T-helper 1 cell treated with Interleukin-12 subunit alpha and Interleukin-12 subunit beta and Interleukin-4 antibody, amounts not matched to agents 30 μg/mL and 1 μg/mL, for 36 hours (primary cell): ENCODE measurements around the gene NOM1.
"Not testable (repeated sequence)": the region's sequence is repeated elsewhere in the genome, so short reads cannot be mapped to it uniquely, and the experiment has no call there.

Source experiments
- H3K27ac Mint-ChIP-seq: one replicate; pipeline ENCODE4 v1.8.0; 2021; ENCODE audit warnings: mild to moderate bottlenecking, mixed read lengths
- H3K27me3 Mint-ChIP-seq: one replicate; pipeline ENCODE4 v1.8.0; 2021; ENCODE audit warnings: low read depth, mixed read lengths
- H3K36me3 Mint-ChIP-seq: one replicate; pipeline ENCODE4 v1.8.0; 2021; ENCODE audit warnings: low read depth, mixed read lengths
- H3K4me1 Mint-ChIP-seq: one replicate; pipeline ENCODE4 v1.8.0; 2021; ENCODE audit warnings: low read depth, mixed read lengths
- H3K4me3 Mint-ChIP-seq: one replicate; pipeline ENCODE4 v1.8.0; 2021; ENCODE audit warnings: mild to moderate bottlenecking, moderate library complexity, mixed read lengths
- H3K9me3 Mint-ChIP-seq: one replicate; pipeline ENCODE4 v1.8.0; 2021; ENCODE audit warnings: mixed read lengths

The NOM1 gene

DNA sequence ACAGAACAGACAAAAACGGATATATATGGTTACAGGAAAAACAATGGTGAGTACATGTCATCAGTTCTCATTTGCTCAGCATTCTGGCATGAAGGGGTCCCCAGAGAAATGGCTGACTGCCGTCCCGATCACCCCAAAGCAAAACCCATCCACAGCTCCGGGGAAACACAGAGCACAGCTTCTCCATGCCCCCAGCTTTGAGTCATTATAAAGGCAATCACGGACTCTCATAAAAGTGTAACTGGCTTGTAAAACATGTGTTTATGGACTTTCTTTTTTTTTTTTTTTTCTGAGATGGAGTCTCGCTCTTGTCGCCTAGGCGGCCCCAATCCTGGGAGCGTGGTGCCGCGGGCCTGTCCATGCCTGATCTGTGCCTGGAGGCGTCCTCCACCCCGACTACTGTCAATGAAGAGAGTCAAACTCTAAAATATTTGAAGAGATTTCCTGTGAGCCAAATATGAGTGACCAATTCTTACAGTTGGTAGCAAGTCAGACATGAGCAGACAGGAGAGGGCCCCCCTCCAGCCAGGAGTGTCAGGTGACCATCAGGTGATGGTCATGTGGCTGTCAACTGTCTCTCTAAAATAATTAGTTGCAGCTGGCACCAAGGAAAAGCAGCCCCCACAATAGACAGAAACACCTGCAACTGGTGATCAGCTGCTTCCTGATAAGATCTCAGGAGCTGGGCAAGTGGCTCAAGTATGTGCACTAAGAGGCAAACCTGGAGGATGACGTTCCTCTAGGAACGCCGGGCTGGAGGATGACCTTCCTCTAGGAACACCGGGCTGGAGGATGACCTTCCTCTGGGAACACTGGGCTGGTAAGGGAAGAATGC is 21.7 kb upstream of the NOM1 start:
- H3K27ac Mint-ChIP-seq: no peak overlapping the region
- H3K36me3 Mint-ChIP-seq: peaks cover 2% of the 10 kb centered on the region
- H3K4me3 Mint-ChIP-seq: no peak overlapping the region
- H3K9me3 Mint-ChIP-seq: peaks cover 2% of the 10 kb centered on the region
- H3K4me1 Mint-ChIP-seq: peaks cover 45% of the 10 kb centered on the region
- H3K27me3 Mint-ChIP-seq: peaks cover 52% of the 10 kb centered on the region

DNA sequence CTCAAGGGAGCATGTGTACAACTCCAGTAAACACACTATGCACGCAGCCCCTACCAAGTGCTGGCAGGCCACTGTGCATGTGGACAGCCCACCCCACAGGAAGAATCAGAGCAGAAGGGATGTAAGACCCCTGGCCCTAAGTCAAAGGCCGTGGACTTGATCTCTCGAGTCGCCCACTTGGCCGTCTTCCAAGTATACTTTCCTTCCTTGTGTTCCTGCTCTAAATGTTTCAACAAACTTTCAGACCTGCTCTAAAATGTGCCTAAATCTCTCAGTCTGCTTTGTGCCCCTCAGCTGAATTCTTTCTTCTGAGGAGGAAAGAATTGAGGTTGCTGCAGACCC is 21.1 kb upstream of the NOM1 start:
- peaks cover under 1% of the 10 kb centered on the region for H3K36me3 Mint-ChIP-seq
- H3K27ac Mint-ChIP-seq: no peak overlapping the region
- H3K27me3 Mint-ChIP-seq: peaks cover 48% of the 10 kb centered on the region
- H3K4me3 Mint-ChIP-seq: no peak overlapping the region
- H3K4me1 Mint-ChIP-seq: peaks cover 40% of the 10 kb centered on the region
- peaks cover under 1% of the 10 kb centered on the region for H3K9me3 Mint-ChIP-seq

DNA sequence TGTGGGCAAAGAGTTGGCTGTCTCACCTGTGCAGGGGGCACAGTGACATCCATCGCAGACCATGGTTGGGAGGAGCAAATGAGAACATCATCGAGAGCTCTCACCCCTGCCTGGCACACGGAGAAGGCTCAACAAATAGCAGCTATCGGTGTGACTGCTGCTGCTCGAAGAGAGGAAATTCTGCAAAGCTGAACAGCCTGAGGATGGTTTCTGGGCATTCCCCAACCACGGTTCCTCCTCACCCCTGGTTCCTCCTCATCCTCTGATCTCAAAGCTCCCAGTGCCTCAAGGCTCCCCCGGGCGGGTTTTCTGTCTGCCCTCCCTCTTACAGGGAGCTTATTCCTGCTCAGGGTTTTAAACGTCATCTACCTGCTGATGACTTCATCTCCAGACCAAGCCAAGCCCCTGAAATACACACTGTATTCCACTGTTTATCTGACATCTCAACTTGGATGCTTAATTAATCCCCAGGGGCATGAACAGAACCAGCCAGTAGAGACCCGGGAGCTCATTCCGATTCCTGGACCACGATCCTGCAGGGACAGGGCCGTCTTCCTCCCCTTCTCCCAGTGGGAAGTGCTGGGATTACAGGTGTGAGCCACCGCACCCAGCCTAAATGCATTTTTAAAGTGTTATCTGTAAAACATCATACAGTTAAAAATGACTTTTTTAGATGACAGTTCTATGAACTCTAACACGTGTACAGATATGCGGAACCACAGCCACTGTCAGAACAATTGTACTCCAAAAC is 19.5 kb upstream of the NOM1 start:
- H3K4me3 Mint-ChIP-seq: peak overlapping the region; percentile 40
- peak overlapping the region; percentile 59 for H3K27ac Mint-ChIP-seq
- H3K27me3 Mint-ChIP-seq: peaks cover 38% of the 10 kb centered on the region
- peaks cover 31% of the 10 kb centered on the region for H3K4me1 Mint-ChIP-seq
- no peaks in the 10 kb centered on the region for H3K9me3 Mint-ChIP-seq
- H3K36me3 Mint-ChIP-seq: no peaks in the 10 kb centered on the region

DNA sequence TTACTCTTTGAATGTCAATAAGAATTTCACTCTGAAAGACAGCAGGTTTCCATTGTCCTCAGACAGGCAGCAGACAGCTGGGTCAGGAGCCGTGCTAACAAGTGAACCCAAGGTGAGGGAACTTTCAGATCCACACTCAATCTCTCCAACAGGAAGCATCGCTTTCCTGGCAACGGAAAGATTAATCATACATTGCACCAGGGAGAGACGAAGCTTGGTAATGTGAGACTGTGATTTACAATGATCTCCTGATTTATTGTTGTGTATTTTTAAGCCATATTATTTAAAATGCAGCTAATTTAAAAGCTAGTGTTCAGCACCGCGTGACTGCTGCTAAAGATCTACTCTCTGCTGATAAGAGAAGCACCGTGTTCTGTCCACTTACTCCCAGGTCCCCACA is 17.5 kb upstream of the NOM1 start:
- Mint-ChIP-seq H3K9me3 (no peaks in the 10 kb centered on the region), H3K4me1 (peaks cover 31% of the 10 kb centered on the region), H3K27ac (no peak overlapping the region), H3K4me3 (no peak overlapping the region), H3K27me3 (peaks cover 36% of the 10 kb centered on the region), H3K36me3 (no peaks in the 10 kb centered on the region)

DNA sequence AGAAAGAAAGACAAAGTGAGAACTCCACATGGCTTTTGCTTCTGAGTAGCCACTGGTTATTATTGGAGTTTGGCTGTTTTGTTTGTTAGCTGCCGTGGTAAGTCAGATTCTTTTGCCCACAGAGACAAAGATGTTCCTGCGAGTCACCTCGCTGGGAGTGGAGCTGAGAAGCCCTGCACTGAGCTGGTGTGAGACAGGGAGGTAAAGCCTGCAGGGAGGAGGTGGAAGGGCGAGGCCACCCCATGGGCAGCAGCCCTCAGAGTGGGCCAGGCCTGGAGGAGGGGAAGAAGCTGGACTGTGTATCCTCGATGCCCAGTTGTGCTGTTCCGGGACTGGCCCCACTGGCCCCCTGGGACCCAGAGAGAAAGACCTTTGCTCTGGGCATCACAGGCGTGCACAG is 14.3 kb upstream of the NOM1 start:
- Mint-ChIP-seq H3K9me3 (no peaks in the 10 kb centered on the region), H3K4me3 (no peak overlapping the region), H3K36me3 (no peaks in the 10 kb centered on the region), H3K27me3 (peaks cover 13% of the 10 kb centered on the region), H3K27ac (no peak overlapping the region), H3K4me1 (peaks cover 6% of the 10 kb centered on the region)

DNA sequence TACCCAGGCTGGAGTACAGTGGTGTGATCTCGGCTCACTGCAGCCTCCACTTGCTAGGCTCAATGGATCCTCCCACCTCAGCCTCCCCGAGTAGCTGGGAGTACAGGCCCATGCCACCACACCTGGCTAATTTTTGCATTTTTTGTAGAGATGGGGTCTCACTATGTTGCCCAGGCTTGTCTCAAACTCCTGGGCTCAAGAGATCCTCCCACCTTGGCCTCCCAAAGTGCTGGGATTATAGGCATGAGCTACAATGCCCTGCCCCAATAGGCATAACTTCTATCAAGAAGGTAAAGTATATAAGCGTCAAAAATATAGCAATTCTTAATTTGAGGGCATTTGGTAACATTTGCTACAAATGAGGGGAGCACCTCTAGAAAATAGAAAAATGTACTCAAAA is 12.7 kb upstream of the NOM1 start:
- not testable (repeated sequence) for H3K9me3 Mint-ChIP-seq, H3K4me1 Mint-ChIP-seq, H3K4me3 Mint-ChIP-seq, H3K36me3 Mint-ChIP-seq, H3K27ac Mint-ChIP-seq, H3K27me3 Mint-ChIP-seq

DNA sequence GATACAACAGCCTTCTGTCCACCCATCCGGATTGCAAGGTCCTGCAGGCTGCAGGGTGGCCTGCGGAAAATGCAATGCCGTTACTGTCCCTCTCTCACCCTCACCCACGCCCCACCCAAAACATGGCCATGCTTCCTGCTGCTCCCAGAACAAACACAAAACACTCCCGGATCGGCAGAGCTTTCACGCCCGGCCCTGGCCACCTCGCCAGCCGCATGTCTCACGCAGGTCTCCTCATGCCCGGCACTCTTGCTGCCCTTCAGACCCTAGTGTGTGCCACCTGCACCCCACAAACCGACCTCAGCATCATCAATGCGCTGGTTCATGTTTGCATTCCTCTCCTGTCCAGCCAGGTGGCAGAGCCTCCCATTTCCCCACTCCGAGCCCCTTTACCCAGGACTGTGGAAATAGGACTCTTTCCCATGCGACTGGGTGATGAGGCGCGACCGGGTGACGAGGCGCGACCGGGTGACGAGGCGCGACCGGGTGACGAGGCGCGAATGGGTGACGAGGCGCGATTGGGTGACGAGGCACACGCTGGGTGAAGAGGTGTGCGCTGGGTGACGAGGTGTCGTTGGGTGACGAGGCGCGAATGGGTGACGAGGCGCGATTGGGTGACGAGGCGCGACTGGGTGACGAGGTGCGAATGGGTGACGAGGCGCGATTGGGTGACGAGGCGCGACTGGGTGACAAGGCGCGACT is 8.9 kb upstream of the NOM1 start:
- Mint-ChIP-seq H3K36me3 (peaks cover 6% of the 10 kb centered on the region), H3K27me3 (peaks cover 28% of the 10 kb centered on the region), H3K9me3 (peaks cover 7% of the 10 kb centered on the region), H3K4me3 (no peak overlapping the region), H3K27ac (no peak overlapping the region), H3K4me1 (no peaks in the 10 kb centered on the region)

DNA sequence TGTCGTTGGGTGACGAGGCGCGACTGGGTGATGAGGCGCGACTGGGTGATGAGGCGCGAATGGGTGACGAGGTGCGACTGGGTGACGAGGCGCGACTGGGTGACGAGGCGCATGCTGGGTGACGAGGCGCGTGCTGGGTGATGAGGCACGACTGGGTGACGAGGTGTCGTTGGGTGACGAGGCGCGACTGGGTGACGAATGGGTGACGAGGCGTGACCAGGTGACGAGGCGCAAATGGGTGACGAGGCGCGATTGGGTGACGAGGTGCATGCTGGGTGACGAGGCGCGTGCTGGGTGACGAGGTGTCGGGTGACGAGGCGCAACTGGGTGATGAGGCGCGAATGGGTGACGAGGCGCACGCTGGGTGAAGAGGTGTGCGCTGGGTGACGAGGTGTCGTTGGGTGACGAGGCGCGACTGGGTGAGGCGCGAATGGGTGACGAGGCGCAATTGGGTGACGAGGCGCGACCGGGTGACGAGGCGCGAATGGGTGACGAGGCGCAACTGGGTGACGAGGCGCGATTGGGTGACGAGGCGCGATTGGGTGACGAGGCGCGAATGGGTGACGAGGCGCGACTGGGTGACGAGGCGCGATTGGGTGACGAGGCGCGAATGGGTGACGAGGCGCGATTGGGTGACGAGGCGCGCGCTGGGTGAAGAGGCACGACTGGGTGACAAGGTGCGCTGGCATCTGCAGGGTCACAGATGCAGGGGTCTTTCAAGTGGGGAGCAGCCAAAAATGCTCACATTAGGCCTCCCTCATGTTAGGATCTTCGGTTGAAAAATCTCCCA is 7.9 kb upstream of the NOM1 start:
- H3K36me3 Mint-ChIP-seq: peaks cover 6% of the 10 kb centered on the region
- no peaks in the 10 kb centered on the region for H3K4me1 Mint-ChIP-seq
- no peak overlapping the region for H3K27ac Mint-ChIP-seq
- H3K9me3 Mint-ChIP-seq: peaks cover 7% of the 10 kb centered on the region
- H3K4me3 Mint-ChIP-seq: no peak overlapping the region
- H3K27me3 Mint-ChIP-seq: peaks cover 35% of the 10 kb centered on the region

DNA sequence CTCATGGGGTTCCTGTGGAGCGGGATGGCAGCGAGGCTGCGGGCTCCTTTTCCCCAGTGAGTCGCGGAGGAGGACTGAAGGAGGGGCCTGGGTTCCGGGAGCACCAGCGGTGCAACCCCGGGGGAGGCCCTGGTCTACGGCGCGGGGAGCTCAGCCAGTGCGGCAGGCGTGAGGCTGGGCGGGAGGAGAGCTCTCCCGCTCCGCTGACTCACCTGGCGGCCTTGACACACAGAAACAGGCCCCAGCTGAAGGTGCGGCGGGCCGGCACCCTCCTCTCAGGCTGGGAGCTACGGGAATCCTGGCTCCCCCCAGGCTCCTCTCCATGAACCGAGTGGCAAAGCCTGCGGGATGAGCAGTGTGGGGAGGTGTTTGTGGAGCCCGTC is 6.8 kb upstream of the NOM1 start:
- Mint-ChIP-seq H3K27me3 (peaks cover 44% of the 10 kb centered on the region), H3K36me3 (peaks cover 6% of the 10 kb centered on the region), H3K4me3 (no peak overlapping the region), H3K27ac (no peak overlapping the region), H3K9me3 (peaks cover 7% of the 10 kb centered on the region), H3K4me1 (peaks cover 7% of the 10 kb centered on the region)

DNA sequence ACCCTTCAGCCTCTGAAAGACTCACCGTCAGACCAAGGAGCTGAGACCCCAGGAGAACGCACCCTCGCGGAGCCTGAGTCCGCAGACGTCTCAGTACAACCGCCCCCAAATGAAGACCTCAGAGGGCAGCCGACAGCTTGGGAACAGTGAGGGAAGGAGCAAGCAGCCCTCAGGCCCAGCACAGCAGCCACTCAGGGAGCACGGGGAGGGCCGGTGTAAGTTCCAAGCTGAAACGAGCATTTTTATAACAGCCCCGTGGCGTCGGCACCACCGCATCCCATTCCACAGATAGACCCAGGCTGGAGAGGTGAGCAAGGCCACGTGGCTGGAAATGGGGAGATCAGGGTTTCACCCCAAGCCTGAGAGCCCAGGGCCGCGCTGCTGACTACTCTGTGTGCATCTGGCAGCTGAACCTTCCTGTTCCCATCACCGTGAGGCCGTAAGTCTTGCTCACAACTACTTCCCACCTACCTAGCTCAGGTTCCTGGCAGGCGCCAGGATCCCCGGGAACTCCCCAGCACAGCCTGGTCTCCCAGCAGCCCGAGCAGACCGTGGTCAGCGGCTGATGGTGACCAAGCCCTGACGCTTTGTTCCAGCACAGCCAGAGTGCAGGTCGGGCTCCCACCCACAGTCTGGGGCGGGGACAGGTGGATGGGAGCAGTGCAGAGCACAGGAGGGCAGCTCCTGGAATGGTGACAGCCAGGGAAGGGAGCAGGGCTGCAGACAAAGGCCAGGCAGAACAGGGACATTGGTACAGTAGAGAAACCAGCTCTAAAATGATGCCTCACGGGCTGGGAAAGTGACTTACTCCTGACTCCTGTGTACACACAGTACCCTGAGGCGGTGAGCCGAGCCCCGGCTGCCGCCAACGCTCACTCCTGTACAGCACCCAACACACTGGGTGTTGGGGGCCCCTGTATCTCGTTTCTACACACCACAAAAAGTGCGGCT is 6.1 kb upstream of the NOM1 start:
- Mint-ChIP-seq H3K27me3 (peaks cover 45% of the 10 kb centered on the region), H3K9me3 (peaks cover 7% of the 10 kb centered on the region), H3K4me1 (peaks cover 7% of the 10 kb centered on the region), H3K4me3 (no peak overlapping the region), H3K36me3 (peaks cover 6% of the 10 kb centered on the region), H3K27ac (no peak overlapping the region)

DNA sequence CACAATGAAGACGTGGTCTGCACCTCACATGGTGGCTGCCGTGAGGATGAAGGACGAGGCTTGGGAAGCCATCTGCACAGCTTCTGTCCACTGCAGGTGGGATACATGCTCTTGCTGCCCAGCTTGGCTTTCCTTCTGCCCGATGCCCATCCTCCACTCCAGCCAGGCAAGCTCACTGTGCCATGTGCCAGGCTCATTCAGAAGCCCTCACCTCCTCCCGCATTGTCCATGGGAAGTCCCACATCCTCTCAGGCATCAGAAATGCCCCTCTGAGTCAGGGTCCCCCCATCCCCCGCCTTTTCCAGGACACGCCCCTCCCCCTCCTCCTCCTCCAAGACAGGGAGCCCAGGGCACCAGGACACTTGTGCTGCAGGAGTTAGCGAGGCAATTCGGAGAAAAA is 4.6 kb upstream of the NOM1 start:
- Mint-ChIP-seq H3K4me1 (peaks cover 7% of the 10 kb centered on the region), H3K9me3 (peaks cover 7% of the 10 kb centered on the region), H3K4me3 (no peak overlapping the region), H3K27ac (no peak overlapping the region), H3K36me3 (peaks cover 6% of the 10 kb centered on the region), H3K27me3 (peaks cover 45% of the 10 kb centered on the region)

DNA sequence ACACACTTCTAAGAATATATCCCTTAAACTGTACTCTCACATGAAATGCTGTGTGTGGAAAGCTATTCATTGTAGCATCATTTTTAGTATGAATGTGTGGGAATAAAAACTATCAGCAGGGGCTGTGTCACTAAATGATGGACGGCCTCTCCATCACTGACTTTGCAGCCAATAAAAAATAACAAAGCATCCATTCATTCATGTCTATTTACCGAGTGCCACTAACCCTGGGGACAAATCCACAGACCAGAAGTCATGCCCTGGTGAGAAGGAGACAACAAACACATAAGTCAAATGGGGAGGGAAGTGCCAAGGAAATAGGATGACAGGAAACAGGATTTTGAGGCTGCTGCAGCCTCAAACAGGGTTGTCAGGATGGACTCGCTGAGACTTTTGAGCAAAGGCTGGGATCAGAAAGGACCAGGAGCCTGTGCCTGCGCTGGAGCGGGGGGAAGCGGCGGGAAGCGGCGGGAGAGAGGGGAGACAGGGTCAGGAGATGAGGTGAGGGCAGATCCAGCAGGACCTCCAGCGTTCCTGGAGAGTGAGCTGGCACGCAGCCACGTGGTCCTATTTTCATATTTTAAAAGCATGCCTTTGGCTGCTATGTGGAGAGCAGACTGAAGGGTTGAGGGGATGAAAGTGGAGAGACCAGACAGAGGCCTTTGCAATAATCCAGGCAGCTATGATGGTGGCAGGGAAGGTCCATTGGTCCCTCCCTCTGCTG is 2.2 kb upstream of the NOM1 start:
- peak overlapping the region; percentile 74 for H3K4me3 Mint-ChIP-seq
- peaks cover 44% of the 10 kb centered on the region for H3K27me3 Mint-ChIP-seq
- H3K9me3 Mint-ChIP-seq: no peaks in the 10 kb centered on the region
- H3K27ac Mint-ChIP-seq: no peak overlapping the region
- peaks cover 22% of the 10 kb centered on the region for H3K4me1 Mint-ChIP-seq
- peaks cover 6% of the 10 kb centered on the region for H3K36me3 Mint-ChIP-seq

DNA sequence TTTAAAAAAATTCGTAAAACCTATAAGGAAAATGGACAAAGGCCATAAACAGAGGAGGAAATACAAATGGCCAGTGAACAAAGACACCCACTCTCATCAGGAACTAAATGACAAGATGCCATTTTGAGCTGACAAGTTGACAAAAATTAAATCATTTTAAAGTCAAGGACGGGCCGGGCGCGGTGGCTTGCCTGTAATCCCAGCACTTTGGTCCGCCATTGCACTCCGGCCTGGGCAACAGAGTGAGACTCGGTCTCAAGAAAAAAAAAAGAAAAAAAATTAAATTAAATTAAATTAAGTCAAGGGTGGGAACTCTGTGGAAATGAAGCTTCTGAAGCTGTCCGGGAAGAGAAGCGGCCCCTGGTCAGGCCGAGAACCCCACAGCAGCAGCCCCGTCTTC is 1.2 kb upstream of the NOM1 start:
- peaks cover 22% of the 10 kb centered on the region for H3K4me1 Mint-ChIP-seq
- H3K9me3 Mint-ChIP-seq: no peaks in the 10 kb centered on the region
- H3K36me3 Mint-ChIP-seq: peaks cover 9% of the 10 kb centered on the region
- peaks cover 38% of the 10 kb centered on the region for H3K27me3 Mint-ChIP-seq
- H3K4me3 Mint-ChIP-seq: peak overlapping the region; percentile 60
- no peak overlapping the region for H3K27ac Mint-ChIP-seq
